ENCODE measurements around the gene ARMC5.

ARMC5 gene

DNA sequence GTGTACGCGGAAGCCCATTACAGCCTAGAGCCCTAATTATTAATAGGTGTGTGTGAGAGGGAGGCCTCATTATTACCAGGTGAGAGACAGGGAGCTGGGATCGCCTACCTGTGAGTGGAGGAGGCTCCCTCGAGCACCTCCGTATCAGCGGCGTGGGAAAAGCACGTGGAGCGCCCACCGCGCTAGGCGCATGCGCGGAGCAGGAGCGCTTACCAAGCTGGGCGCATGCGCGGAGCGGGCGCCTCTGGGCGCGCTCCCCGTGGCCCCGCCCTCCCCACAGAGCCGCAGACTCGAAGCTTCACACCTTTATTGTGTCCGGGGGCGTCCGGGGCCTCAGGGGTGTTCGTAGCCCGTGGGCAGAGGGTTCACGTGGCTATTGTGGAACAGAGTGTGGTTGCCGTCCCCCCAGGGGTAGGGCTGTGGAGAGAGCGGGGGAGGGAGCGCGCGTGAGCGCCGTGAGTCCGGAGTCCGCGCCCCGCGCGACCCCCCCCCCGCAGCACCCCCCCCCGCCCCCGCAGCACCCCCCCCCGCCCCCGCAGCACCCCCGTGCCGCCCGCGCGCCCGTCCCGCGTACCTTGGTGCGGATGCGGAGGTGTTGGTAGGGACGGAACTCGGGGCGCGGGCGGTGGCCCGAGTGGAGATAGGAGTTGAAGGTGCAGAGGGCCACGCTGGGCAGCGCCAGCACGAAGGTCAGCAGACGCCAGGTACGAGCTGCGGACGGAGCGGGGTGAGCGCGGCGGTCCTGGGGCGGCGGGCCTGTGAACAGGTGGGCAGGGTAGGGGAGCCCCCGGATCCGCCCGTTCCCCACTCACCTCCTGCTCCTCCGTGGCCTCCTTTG is 31.6 kb upstream of the ARMC5 start:
- H3K4me3 ChIP-seq (ENCODE audit: low read depth, low read length) = no peak overlapping the region
- DNase-seq (ENCODE audit: low read depth) = no peak
- TF ChIP-seq, protein P1, sequence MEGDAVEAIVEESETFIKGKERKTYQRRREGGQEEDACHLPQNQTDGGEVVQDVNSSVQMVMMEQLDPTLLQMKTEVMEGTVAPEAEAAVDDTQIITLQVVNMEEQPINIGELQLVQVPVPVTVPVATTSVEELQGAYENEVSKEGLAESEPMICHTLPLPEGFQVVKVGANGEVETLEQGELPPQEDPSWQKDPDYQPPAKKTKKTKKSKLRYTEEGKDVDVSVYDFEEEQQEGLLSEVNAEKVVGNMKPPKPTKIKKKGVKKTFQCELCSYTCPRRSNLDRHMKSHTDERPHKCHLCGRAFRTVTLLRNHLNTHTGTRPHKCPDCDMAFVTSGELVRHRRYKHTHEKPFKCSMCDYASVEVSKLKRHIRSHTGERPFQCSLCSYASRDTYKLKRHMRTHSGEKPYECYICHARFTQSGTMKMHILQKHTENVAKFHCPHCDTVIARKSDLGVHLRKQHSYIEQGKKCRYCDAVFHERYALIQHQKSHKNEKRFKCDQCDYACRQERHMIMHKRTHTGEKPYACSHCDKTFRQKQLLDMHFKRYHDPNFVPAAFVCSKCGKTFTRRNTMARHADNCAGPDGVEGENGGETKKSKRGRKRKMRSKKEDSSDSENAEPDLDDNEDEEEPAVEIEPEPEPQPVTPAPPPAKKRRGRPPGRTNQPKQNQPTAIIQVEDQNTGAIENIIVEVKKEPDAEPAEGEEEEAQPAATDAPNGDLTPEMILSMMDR (IDR thresholded peaks at IDR 0.05; ENCODE audit: low read depth, low read length, missing control alignments) = no peak

- no peak within 1 kb of the TSS for H3K4me3 ChIP-seq (ENCODE audit: low read depth, low read length)
- TF ChIP-seq, protein P1 (IDR thresholded peaks at IDR 0.05; ENCODE audit: low read depth, low read length, missing control alignments) = no peak
- DNase-seq (ENCODE audit: low read depth) = no peak
Measured at GRCh38 chr16:31428279-31428597, 31.1 kb upstream of the ARMC5 start, which contains the start of gene COX6A2. COX6A2 (minus strand) TSS chr16:31428360; CDS start chr16:31428325, 35 bp downstream.

- DNase-seq (ENCODE audit: low read depth) = no peak
- H3K4me3 ChIP-seq (ENCODE audit: low read depth, low read length) = no peak overlapping the region
- TF ChIP-seq, protein P1 (IDR thresholded peaks at IDR 0.05; ENCODE audit: low read depth, low read length, missing control alignments) = no peak
Measured at GRCh38 chr16:31428638-31429247, 30.6 kb upstream of the ARMC5 start.

DNA sequence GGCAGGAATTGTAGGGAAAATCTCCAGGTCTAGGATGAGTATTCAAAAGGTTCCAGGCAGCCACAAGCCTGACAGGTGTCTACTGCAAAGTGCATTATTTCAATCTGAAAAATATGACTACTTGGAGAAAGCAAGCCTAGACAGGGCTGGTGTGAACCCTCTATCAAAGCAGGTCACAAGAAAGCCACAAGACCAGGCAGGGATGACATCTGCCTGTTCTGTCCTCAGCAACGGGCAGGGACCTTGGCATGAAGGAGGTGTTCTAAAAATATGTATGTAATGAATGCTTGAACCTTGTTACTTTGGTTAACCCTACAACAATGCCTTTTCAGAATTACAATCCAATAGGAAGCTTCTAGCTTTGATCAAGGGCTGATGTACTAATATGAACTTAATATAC is 30.0 kb upstream of the ARMC5 start:
- TF ChIP-seq, protein P1 (IDR thresholded peaks at IDR 0.05; ENCODE audit: low read depth, low read length, missing control alignments) = no peak
- H3K4me3 ChIP-seq (ENCODE audit: low read depth, low read length) = no peak overlapping the region
- no peak for DNase-seq (ENCODE audit: low read depth)

- TF ChIP-seq, protein P1 (IDR thresholded peaks at IDR 0.05; ENCODE audit: low read depth, low read length, missing control alignments) = no peak
- no peak overlapping the region for H3K4me3 ChIP-seq (ENCODE audit: low read depth, low read length)
- DNase-seq (ENCODE audit: low read depth) = no peak
Measured at GRCh38 chr16:31429796-31430195, 29.5 kb upstream of the ARMC5 start.

DNA sequence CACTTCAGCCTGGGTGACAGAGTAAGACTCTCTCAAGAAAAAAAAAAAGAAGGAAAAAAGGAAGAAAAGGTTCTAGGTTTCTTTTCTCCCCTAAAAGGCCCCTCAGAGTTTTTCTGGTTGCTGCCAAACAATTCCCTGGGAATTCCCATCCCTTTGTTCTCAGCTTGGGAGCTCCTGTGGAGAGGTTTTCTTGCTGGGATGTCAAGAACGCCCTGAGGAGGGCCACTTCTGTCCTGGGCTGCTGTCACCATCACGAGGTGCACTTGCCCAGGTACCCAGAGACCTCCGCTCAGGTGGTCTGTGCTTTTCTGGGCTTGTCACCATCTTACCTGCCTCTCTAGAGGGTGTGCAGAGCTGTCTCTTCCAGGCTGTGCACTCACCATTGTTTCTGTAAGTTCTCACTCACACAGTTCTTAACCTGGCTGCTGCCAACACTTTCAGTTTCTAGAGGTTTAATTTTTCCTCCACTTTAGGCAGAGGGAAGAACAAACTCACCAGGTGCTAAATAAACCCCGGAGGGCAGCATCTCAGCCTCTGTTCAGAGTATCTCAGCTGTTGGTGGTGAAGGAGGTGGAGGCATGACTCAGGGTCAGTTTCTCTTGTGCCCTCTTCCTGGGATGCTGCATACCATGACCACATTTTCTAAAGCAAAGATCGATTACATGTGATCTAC is 28.8 kb upstream of the ARMC5 start:
- H3K4me3 ChIP-seq (ENCODE audit: low read depth, low read length) = no peak overlapping the region
- DNase-seq (ENCODE audit: low read depth) = no peak
- TF ChIP-seq, protein P1 (IDR thresholded peaks at IDR 0.05; ENCODE audit: low read depth, low read length, missing control alignments) = no peak

All from GM12864 (cell line).